GM19452 (cell line): Measurements from ENCODE around the gene BCAS3.
"Not testable (repeated sequence)": the region's sequence is repeated elsewhere in the genome, so short reads cannot be mapped to it uniquely, and the experiment has no call there.

Experiments used
- ATAC-seq: cut with Tn5 transposase; IDR thresholded peaks from one replicate; pipeline ENCODE4 v1.9.1; 2021; ENCODE audit not compliant: unreplicated experiment

Gene BCAS3

DNA sequence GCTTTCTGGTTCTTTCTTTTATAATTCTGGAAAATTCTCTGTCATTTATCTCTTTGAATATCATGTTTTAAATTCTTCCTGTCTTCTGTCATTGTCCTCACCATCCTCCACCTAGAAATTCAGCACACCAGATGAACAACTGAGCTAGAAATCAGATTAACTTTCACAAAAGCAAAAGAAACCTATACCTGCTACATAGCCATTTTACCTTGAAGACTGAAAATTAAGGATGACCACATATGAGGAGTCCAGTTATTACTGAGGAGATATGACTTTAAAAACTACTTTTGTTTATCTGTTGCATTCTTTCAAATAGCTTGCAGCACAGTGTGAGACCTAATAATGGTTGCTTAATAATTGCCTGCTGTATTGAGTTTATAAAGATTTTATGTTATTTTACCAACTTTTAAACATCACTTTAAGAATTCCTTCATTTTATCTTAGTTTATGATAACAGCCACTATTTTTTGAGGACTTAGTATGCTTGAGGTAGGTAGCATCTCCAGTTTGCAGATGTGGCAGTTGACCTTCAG lies 104.3 kb downstream of the BCAS3 start:
- no peak for ATAC-seq

GRCh38 chr17:60782742-60783141 lies 105.1 kb downstream of the BCAS3 start:
- no peak for ATAC-seq

DNA sequence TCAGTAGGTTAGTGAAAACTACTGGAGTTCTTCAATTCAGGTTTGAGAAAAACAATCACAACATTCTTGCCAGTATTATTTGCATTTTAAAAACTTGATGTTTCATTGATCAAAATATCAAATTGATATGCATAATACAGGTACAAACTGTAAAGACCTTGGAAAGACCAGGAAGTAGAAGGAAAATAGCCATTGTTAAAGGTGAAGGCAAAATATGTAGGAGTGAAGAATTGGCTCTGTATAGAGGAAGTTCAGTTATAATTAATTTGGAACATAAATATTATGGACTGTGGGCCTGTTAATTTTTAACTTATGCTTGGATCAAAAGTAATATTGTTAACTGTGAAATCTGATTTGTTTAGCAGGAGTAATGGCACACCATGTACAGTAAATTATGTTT lies 112.6 kb downstream of the BCAS3 start:
- ATAC-seq = no peak

GRCh38 chr17:60792250-60792898 lies 114.7 kb downstream of the BCAS3 start:
- no peak for ATAC-seq

DNA sequence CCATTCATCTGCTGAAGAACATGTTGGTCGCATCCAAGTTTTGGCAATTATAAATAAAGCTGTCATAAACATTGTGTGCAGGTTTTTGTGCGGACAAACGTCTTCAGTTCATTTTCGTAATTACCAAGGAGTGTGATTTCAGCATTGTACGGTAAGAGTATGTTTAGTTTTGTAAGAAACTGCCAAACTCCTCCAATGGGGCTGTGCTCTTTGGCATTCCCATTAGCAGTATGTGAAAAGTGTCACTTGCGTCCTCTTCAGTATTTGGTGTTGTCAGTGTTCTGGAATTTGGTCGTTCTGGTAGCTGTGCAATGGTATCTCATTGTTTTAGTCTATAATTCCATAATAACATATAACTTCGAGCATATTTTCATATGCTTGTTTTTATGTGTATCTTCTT lies 120.9 kb downstream of the BCAS3 start:
- no peak for ATAC-seq

GRCh38 chr17:60802377-60802776 lies 124.7 kb downstream of the BCAS3 start:
- ATAC-seq = no peak

DNA sequence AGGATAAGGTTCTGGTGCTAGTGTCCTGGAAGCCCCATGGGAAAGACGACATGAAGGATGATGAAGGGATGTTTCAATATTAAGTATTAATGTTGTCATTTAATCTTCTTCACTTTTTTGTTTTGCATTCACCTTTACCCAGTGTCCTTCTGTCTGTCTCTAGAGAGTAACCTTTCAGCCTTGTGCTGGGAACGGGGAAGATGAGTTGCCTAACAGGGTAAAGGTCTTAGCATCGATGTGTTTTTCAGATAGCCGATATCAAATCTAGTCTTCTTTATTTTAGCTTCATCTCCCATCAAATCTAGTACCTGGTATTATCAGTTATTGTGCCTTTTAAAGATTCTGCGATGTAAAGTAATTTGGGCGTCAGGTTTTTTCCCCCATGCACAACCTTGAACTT lies 125.4 kb downstream of the BCAS3 start:
- no peak for ATAC-seq

DNA sequence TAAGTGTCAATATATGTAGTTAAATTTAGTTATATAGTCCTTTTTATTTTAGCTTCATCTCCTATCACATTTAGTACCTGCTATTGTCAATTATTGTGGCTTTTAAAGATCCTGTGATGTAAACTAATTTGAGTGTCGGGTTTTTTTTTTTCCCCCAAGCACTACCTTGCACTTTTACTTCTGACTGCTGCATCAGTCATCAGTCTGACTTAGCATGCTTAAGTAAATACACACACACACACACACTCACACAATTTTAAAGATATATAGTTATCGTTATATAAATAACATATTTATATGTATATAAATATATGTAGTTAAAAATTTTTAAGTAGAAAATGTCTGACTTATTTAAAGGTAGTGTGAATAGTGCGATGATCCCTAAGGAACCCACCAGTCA lies 127.2 kb downstream of the BCAS3 start:
- no peak for ATAC-seq

- ATAC-seq = no peak
Measured at GRCh38 chr17:60809421-60809820, 131.8 kb downstream of the BCAS3 start.

- ATAC-seq = not testable (repeated sequence)
Measured at GRCh38 chr17:60814941-60815340, 137.3 kb downstream of the BCAS3 start.

DNA sequence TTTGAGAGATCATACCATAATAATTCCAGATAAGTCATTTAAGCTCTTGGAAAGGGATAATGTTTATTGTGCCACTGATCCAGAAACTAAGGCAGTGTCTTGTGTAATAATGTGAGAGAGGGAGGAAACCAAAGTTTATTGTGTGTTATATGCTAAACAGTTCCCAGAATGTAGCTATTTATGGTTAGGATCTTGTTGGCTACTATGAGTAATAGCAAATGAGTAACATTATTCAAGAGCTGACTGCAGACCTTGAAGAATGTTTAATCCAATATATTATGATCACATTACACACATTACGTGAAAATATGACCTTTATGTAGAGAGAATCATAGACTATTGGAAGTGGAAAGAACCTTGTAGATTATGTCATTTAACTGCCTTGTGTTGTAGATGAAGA lies 139.5 kb downstream of the BCAS3 start:
- ATAC-seq = no peak

- ATAC-seq = no peak
Measured at GRCh38 chr17:60819447-60820130, 141.9 kb downstream of the BCAS3 start.

DNA sequence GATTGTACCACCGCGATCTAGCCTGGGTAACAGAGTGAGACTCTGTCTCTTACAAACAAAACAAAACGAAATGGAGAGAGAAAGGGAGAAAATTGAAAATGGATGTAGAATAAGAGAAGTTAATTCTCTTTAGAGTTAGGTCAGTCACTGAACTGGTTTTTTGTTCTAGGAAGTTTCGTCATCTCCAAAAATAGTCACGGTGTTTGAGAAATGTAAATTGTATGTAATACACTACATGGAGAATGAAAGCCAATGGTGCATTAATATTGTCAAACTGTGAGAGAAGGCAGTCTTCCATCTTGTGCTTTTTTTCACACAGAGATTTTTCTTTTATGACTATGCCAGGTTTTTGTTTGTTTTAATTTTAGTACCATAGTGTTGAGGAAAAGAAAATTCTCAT lies 145.9 kb downstream of the BCAS3 start:
- ATAC-seq = no peak

GRCh38 chr17:60825351-60825750 lies 147.7 kb downstream of the BCAS3 start:
- no peak for ATAC-seq

DNA sequence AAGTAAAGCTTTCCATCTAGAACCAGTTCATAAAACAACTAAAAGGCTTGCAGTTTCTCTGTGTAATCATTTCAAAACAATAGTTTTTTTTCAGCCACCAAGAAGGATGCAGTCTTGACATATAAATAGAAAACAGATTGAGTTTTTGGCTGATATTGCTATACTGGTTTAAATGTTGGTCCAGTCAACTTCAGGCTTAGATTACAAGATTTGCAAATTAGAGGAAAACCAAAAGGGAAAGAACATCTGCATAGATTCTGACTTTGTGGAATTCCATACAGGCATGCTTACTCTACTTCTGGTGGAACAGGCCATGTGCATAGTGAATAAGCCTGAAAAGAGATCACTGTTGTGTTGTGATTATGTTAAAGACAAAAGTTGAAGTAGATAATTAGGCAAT lies 150.3 kb downstream of the BCAS3 start:
- no peak for ATAC-seq

DNA sequence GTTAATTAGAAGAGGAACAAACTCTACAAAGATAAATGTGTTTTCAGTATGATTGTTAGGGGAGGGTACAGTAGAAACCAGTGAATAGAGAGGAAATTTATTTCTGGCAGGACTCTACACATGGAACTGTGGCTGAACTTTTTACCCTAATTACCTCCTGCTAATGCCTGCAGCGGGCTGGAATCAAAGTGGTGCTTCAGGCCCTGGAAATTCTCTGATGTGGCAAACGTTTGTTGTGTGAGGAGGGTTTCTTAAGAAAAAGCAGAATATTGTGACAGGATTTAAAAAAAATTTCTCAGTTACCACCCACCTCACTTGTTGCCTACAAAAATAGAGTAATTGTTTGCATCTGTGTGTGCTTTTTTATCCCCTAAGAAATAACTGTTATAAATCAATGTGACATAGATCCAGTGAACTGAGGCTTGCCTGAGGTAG lies 154.5 kb downstream of the BCAS3 start:
- ATAC-seq = no peak

- no peak for ATAC-seq
Measured at GRCh38 chr17:60832631-60833030, 155.0 kb downstream of the BCAS3 start.

- ATAC-seq = no peak
Measured at GRCh38 chr17:60840456-60840855, 162.8 kb downstream of the BCAS3 start.

DNA sequence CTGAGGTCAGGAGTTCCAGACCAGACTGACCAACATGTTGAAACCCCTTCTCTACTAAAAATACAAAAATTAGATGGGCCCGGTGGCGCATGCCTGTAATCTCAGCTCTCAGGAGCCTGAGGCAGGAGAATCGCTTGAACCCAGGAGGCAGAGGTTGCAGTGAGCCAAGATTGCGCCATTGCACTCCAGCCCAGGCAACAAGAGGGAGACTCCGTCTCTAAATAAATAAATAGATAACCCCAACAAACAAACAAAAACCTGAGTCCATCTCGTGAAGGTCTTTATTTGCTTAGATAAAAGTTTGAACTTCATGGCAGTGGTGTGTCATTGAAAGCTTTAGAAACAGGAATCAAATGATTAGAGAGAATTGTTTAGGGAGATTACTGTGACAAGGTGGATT lies 167.4 kb downstream of the BCAS3 start:
- no peak for ATAC-seq

DNA sequence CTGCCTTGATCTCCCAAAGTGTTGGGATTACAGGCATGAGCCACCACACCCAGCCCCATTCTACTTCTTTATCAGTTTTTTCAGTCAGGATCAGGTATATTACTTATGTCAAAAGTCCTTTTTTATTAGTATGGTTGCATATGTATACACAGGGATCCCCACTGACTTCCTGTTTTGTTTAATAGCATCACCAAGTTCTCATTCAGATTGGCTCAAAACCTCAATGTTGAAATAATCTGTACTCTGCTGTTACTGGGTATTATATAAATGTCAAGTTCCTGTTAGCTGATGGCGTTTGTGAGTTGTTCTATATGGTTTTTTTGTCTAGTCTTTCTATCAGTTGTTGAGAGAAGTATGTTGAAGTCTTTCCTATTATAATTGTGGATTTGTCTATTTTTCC lies 168.5 kb downstream of the BCAS3 start:
- ATAC-seq = no peak

DNA sequence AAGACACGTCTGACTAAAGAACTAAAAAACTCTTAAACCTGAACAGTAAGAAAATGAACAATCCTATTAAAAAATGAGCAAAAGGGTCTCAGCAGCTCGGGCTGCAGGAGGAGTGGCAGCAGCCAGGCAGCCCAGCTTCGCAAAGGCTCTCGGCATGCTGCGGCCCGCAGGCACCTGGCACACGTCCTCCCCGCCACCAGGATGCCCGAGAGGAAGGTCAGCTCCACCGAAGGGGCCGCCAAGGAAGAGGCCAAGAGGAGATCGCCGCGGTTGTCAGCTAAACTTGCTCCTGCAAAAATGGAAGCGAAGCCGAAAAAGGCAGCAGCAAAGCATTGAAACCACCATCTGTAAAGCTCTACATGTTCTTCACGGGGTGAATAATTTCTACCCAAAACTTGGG lies 173.5 kb downstream of the BCAS3 start:
- ATAC-seq = no peak

DNA sequence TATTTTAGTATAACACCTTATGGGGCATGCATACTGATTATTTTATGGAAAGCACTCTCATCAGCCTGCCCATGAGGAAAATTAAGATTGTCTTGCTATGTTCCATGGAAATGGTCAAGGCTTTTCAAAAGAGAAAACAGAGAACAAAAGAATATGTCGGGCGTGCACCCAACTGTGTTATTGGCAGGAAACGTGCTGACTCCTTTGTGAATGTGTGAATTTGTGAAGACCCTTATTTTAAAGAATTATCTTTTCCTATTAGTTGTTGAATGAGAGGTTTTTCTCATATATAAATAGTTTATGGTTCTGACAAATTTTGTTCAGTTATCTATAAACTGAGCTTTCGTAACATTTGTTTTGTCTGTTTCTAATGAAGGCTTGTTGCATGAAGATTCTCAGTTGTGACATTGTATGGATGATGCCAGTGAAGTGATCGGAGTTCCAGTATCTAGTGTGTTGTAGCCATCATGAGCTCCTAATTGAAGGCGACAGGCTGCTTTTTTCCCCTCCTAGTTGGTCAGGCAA lies 180.0 kb downstream of the BCAS3 start:
- ATAC-seq = no peak
